ENCODE measurements around the gene CDH4. TPM values are rescaled to one million over a fixed set of nuclear protein-coding genes. Genes with fewer than 3 reads are reported as not detected.

The CDH4 gene
- total and polyA plus RNA-seq, 2 of the 8 experiments (the other 6 are each of a cell fraction or from before 2014, with no cell fraction given), result 4.3 to 7.9 TPM

GRCh38 chr20:61354501-61354900 lies 102.4 kb downstream of the CDH4 start (continued):
- TF ChIP-seq ATF2 (IDR thresholded peaks at IDR 0.05; ENCODE audit: low read length), result no peak
- TF ChIP-seq CHD1 (IDR thresholded peaks at IDR 0.05; ENCODE audit: low read depth, low read length), result no peak
- TF ChIP-seq HDAC6 (IDR thresholded peaks at IDR 0.05; ENCODE audit: low read depth, low read length), result no peak
- no peak for TF ChIP-seq BACH1 (IDR thresholded peaks at IDR 0.05; ENCODE audit: low read length)

Data from H1 (cell line).